AG09309 (cell line): ENCODE data around the gene SHISA6.

Experiments used
- DNase-seq: peaks from one replicate; pipeline ENCODE4 v3.0.0-alpha.2; 2010; ENCODE audit warnings: low read depth
- H3K4me3 ChIP-seq: 2 replicates; pipeline ENCODE4 v1.5.1; 2011; ENCODE audit warnings: mild to moderate bottlenecking, low read depth, low read length, moderate library complexity; ENCODE audit not compliant: control insufficient read depth
- TF ChIP-seq, protein P1 (sequence below): IDR thresholded peaks from 2 replicates; pipeline ENCODE4 v1.5.1; 2011; ENCODE audit warnings: mild to moderate bottlenecking, low read depth, low read length, inconsistent platforms; ENCODE audit not compliant: insufficient read depth, control insufficient read depth; ENCODE audit errors: missing control alignments

The SHISA6 gene

GRCh38 chr17:11446316-11446715 is 205.3 kb downstream of the SHISA6 start:
- H3K4me3 ChIP-seq, result no peak overlapping the region
- DNase-seq, result no peak
- TF ChIP-seq, protein P1, sequence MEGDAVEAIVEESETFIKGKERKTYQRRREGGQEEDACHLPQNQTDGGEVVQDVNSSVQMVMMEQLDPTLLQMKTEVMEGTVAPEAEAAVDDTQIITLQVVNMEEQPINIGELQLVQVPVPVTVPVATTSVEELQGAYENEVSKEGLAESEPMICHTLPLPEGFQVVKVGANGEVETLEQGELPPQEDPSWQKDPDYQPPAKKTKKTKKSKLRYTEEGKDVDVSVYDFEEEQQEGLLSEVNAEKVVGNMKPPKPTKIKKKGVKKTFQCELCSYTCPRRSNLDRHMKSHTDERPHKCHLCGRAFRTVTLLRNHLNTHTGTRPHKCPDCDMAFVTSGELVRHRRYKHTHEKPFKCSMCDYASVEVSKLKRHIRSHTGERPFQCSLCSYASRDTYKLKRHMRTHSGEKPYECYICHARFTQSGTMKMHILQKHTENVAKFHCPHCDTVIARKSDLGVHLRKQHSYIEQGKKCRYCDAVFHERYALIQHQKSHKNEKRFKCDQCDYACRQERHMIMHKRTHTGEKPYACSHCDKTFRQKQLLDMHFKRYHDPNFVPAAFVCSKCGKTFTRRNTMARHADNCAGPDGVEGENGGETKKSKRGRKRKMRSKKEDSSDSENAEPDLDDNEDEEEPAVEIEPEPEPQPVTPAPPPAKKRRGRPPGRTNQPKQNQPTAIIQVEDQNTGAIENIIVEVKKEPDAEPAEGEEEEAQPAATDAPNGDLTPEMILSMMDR, result no peak

DNA sequence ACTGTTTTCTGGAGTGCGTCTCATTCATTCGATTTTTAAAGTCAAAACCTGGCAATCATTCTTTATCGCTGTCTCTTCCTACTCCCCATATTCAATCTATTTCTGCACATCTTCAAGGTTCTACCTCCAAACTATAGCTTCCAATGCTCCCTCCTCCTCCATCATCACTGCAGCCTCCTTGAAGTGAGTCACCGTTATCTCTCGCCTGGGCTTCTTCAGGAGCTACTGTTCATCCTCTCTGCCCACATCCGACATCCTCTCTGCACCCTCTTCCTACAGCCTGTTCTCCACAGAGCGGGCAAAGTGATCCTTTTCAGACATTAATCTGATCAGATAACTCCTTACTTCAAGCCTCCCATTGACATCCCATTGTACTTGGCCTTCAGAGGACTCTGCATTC is 213.1 kb downstream of the SHISA6 start:
- TF ChIP-seq, protein P1, result no peak
- DNase-seq, result no peak
- no peak overlapping the region for H3K4me3 ChIP-seq

DNA sequence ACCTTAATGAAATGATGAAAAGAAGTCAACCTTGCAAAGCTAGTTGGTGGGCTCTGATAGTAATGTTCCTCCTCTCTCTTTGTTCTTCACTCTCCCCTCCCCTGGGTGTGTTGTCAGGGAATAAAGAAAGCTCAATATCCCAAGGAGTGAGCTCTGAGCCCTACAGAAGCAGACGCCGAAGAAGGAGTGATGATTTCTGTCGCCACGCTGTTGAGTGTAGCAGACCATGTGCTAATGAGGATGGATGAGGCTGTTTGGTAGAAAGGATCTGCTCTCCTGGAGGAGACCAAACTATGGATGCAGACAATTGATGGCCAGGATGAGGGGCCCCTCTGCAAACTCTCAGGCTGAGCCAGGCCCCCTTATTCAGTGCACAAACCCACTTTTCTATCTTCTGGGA is 217.3 kb downstream of the SHISA6 start:
- H3K4me3 ChIP-seq, result no peak overlapping the region
- TF ChIP-seq, protein P1, result no peak
- no peak for DNase-seq

GRCh38 chr17:11459861-11460331 is 218.9 kb downstream of the SHISA6 start:
- TF ChIP-seq, protein P1, result no peak

DNA sequence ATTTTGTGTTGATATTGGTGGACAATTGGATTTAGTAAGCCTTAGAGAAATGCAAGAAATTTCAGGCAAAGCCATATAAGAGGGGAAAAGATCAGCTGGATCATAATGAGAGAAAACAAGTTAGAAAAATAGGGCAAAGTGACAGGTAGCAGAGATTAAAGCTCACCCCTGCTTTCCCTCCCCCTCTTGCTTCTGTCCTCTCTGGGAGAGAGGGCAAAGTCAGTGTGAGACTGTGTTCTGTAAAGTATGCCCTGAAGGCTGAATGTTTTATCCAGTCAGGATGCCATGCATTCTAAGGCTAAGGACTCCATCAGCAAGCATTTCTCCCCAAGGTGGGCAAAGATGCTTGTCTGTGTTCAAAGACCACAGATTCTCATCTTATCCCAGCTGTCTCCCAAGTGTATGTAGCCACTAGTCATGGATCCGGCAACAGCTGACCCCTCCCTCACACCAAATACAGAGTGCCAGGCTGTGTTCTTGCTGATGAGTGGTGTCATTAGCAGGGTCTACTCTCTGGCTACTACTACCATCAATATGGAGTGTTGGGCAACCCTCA is 221.1 kb downstream of the SHISA6 start:
- no peak for DNase-seq
- TF ChIP-seq, protein P1, result no peak
- no peak overlapping the region for H3K4me3 ChIP-seq

More at GRCh38 chr17:11459861-11460331, 218.9 kb downstream of the SHISA6 start:
- no peak overlapping the region for H3K4me3 ChIP-seq
- DNase-seq, result no peak

- TF ChIP-seq, protein P1, result no peak
- no peak for DNase-seq
- H3K4me3 ChIP-seq, result no peak overlapping the region
Observed at GRCh38 chr17:11467639-11468038, 226.6 kb downstream of the SHISA6 start.

- TF ChIP-seq, protein P1, result no peak
- no peak for DNase-seq
- no peak overlapping the region for H3K4me3 ChIP-seq
Observed at GRCh38 chr17:11485336-11486100, 244.5 kb downstream of the SHISA6 start.
